Stimulated activated CD8-positive, alpha-beta memory T cell treated with anti-CD3 and anti-CD28 coated beads, Interleukin-7, amount 100 ng/mL, for 24 hours (primary cell): ENCODE data around the gene CUL7.
"Not testable (repeated sequence)": the region's sequence is repeated elsewhere in the genome, so short reads cannot be mapped to it uniquely, and the experiment has no call there.

Source experiments
- DNase-seq: peaks from one replicate; pipeline ENCODE4 v3.0.0-alpha.2; 2020; ENCODE audit warnings: low read depth

The CUL7 gene

DNA sequence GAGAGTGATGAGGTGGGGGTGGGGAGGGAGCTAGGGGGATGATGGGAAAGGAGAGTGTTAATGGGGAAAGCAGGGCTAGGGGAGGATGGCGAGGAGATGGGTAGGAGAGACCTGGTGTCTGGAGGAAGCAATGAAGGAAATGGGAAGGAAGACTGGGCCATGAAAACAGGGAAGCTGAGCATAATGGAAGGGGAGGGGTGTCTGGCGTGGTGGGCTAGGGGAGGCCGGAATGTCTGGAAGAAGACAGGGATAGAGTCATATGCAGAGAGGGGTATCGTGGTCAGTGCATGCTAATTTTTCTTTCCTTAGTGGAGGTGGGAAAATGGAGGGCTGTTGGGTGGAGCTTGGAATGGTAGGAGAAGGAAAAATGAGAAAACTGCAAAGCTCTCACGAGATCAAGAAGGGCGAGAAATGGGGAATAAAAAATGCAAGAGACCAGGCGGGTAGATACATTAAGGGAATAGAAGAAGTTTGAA, 39.2 kb downstream of the CUL7 start:
- DNase-seq: no peak

DNA sequence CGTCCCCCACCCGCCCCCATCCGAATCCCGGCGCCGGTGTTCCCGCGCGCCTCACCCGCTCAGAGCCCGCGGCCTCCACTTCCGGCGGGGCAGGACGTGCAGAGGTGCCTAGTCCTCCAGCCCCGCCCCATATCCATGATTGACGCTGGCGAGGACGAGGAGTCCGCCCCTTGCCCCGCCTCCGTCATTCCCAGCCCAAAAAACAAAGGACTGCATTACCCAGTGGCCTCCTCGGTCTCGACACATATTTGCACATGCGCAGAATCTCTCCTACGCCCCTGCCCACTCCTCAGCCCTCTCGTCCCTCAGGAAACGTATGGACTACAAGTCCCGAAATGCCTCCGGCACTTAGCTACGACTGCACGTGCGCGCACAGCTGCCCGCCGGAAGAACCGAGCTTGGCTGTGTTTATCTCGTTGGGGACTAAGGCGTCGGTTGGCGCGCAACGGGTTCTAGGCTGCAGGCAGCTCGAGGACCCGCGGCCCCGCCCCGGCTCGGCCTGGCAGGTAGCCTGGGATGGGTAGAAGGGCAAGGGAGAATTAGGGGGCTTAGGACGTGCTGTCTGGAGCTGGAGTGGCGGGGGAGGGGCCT, 39.7 kb downstream of the CUL7 start, which contains the start of the genes KLHDC3 and MEA1:
Gene KLHDC3, plus strand, starts transcription at position 407 of the 591 bp plus-strand sequence. CDS start 2,944 bp downstream, outside the sequence.
Gene MEA1, minus strand, starts transcription at position 104 of the 591 bp plus-strand sequence. CDS start 133 bp downstream, outside the sequence.
- DNase-seq: peak; percentile 97

DNA sequence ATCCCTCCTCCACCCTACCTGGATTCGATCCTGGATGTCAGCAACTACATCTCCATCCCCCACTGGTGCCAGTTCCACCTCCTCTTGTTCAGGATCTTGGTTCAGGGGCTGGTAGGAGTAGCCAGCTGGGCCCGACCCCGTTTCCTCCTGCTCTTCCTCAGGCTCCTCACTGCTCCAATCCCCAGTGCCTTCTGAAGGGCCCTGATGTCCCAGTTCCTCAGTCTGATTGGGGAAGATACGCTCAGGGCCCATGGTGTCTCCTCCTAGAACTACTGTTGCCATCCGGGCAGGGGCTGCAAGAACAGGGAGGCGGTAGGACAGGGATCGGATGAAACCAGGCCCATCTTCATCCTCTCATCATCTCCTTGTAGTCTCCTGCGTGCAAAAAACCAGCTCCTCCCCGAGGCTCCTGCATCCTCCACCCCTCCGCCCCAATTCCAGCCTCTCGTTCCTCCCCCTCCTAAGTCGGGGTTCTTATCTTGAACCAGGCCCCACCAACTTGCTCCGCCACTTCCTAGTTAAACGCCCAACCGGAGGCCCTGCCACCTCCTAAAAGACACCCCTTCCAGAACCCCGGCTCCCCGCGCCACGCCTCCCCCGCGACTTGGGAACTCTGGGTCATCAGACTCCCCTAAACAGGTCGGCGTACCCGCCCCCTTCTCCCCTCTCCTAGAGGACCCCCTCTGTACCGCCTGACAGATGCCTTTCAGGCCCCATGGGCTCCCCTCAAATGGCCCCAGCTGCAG, 40.4 kb downstream of the CUL7 start:
- no peak for DNase-seq

DNA sequence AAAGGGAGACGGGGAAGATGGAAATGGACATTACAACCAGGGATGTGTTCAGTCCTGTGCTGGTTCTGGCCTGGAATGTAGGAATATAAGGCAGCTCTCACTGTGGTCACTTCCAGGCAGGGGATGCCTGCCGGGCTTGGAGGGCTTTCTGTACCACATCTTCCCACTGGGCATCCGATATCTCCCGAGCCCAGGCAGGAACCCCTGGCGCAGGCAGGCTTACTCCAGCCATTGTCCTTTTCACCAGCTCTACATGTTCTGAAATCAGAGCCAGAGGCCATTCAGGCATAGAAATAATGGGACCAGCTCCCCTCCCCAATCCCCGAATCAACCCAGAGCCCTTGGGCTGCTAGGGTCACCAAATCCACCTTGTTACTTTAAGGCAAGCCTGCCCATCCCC, 41.3 kb downstream of the CUL7 start:
- no peak for DNase-seq

DNA sequence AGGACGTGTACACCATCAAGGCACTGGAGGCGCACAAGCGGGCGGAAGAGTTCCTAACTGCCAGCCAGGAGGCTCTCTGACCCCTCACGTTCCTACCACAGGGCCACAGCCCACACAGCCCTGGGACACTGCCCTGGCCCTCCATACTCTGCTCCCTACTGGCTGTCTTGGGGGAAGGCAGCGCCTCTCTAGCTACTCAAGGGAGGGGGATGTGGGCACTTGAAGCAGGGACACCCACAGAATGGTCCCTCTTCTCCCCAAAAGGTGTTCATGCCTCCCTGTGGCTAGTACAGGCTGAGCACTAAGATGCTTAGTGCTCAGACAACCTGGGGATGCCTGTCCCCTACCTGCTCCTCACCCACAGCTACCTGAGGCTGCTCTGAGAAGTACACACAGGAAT, 42.4 kb downstream of the CUL7 start:
- DNase-seq: no peak

DNA sequence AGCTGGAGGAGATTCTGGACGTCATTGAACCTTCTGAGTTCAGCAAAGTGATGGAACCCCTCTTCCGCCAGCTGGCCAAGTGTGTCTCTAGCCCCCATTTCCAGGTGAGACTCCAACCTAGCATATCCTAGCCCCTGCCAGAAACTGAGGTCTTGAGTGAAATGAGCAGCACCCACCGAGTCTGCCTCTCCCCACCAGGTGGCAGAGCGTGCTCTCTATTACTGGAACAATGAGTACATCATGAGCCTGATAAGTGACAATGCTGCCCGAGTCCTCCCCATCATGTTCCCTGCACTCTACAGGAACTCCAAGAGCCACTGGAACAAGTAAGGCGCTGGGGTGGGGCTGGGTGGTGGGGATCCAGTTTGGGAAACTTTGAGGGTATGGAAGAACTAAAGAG, 44.5 kb downstream of the CUL7 start:
- DNase-seq: no peak

DNA sequence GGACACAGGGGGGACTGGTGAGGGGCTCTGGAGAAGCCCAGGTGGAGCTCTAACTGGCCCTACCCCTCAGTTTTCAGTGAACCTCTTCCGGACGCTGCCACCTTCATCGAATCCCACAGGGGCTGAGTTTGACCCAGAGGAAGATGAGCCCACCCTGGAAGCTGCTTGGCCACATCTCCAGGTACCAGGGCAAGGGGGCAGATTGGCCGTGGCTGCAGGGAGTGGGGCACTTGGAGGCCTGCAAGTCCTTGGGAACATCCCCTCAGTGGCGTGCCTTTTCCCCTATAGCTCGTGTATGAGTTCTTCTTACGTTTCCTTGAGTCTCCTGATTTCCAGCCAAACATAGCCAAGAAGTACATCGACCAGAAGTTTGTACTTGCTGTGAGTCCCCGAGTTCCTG, 46.5 kb downstream of the CUL7 start:
- no peak for DNase-seq

DNA sequence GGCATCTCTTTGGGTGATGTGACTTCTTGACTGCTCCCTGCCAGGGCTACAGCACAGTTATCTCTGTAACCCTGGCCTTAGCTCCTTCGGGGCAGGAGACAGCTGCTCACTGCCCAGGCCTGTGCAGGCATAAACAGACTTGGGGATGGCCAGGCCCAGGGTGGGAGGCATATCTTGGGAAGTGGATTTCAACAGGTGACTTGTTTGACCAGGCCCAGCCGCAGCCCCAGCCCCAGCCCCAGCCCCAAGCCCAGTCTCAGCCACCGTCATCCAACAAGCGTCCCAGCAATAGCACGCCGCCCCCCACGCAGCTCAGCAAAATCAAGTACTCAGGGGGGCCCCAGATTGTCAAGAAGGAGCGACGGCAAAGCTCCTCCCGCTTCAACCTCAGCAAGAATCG, 47.4 kb downstream of the CUL7 start:
- DNase-seq: no peak

DNA sequence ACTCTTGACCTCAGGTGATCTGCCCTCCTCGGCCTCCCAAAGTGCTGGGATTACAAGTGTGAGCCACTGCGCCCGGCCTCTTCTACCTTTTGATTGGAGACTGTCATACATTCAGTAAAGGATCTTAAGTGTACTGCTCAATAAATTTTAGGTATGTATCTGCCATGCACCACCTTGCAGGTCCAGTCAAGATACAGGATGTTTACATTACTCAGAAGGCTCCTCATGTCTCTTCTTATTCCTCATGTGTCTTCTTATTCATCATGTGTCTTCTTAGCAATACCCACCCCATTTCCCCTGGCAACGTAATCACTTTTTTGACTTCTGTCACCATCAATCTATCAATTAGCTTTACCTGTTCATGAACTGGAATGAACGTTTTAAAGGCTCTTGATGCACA, 47.8 kb downstream of the CUL7 start:
- no peak for DNase-seq

DNA sequence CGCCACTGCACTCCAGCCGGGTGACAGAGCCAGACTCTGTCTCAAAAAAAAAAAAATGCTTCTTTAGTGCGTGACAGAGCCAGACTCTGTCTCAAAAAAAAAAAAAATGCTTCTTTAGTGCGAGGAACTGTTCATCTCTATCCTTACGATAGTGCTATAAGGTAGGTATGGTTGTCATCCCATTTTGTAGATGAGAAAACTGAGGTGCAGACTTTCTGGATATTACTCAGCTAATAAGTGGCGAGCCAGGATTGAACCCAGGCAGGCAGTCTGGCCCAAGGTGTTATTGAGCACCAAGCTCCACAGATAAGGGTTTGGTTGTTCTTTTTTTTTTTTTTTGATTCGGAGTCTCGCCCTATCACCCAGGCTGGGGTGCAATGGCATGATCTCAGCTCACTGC, 51.8 kb downstream of the CUL7 start:
- no peak for DNase-seq

DNA sequence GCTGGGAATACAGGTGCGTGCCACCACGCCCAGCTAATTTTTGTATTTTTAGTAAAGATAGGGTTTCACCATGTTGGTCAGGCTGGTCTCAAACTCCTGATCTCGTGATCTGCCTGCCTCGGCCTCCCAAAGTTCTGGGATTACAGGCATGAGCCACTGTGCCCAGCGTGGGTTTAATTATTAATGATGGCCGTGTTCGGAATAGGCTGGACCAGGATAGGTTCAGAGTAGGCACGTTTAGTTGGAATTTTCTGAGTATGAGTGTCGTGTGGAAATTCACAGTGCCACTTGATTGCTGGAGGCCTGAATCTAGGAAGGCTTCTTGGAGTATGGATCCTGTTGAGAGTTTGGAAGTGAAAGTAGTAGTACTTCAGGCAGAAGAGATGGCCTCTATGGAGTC, 55.4 kb downstream of the CUL7 start:
- not testable (repeated sequence) for DNase-seq

DNA sequence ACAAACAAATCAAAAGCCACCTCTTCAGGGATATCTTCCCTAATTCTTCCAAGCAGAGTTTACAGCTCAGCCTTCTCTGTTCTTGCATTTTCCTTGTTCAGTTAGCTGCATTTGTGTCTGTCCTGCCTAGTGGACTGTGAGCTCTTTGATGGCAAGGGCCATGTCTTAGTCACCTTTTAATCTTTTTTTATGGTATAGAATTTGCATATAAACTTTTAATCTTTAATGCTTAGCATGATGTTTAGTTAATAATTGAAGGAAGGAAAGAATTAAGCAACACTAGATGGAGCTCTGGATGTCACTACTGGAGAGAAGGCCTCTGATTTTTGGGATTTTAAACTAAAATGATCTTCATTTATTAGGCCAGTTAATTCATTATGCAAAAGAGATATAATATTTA, 57.1 kb downstream of the CUL7 start:
- no peak for DNase-seq

DNA sequence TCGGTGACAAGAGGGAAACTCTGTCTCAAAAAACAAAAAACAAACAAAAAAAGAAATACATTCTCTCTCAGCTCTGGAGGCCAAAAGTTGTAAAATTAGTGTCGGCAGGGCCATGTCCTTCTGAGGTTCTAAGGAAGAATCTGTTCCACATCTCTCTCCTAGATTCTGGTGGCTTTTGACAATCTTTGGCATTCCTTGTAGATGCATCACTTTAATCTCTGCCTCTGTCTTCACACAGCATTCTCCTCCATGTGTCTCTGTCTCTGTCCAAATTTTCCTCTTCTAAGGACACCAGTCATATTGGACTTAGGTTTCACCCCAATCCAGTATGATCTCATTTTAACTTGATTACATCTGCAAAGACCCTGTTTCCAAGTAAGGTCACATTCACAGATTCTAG, 60.2 kb downstream of the CUL7 start:
- DNase-seq: no peak

DNA sequence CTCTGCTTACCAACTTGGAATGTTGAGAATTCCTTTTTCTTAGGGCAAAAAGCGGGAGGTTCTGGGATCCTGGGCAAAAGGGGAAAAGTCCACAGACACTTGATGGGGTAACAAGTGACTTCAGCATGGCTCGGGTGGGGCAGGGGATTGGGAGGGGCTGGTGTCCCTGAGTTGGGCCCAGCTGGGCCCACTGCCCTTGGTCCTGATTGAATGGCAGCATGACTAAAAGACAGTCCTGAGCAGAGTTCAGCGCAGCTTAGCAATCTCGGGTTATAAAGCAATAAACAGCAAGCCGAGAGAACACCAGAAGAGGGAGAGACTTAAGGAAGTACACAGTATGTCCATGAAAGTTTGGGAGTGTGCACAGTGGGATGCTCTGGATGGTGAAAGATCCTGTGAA, 63.7 kb downstream of the CUL7 start:
- no peak for DNase-seq

DNA sequence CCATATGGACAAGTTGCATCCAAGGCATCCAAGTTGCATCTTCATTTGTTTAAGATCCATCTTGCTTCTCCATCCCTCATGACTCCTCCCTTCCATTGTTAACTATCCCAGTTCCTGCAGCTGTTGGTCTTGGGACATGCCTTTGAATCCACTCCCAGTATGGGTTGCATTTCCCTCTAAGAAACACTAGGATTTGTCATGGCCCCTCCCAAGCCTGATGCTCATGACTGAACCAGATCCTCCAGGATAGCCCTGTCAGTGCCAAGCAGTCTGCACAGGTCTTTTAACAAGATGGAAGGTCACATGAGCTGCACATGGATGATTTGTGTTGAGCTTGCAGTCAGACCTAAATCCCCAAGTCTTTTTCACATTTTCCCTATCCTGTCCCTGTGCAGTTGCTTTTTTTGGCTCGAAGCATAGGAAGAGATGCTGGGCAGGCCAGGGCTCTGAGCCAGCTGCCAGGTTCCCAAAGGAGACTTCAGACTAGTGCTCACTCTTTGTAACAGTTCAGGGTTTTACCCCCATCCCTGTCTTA, 65.1 kb downstream of the CUL7 start:
- DNase-seq: no peak
